GM12865 (cell line): ENCODE results near the gene PCLO.
"Not testable (repeated sequence)": the region's sequence is repeated elsewhere in the genome, so short reads cannot be mapped to it uniquely, and the experiment has no call there.

Experiments
- DNase-seq: peaks from one replicate; pipeline ENCODE4 v3.0.0; 2010; ENCODE audit warnings: low read depth
- H3K4me3 ChIP-seq: 2 replicates; pipeline ENCODE4 v1.5.1; 2011; ENCODE audit warnings: mild to moderate bottlenecking, low read depth, low read length, control low read depth
- CTCF ChIP-seq: IDR thresholded peaks from 2 replicates; pipeline ENCODE4 v1.5.1; 2011; ENCODE audit warnings: low read length, control low read depth, low read depth, inconsistent platforms; ENCODE audit not compliant: insufficient read depth; ENCODE audit errors: missing control alignments

The PCLO gene

GRCh38 chr7:82722946-82723345, 439.7 kb downstream of the PCLO start:
- DNase-seq: no peak
- no peak overlapping the region for H3K4me3 ChIP-seq
- TF ChIP-seq CTCF: no peak

- peak; percentile 68 for DNase-seq
- no peak overlapping the region for H3K4me3 ChIP-seq
- TF ChIP-seq CTCF: no peak
Measured at GRCh38 chr7:82715344-82715743, 447.3 kb downstream of the PCLO start.

GRCh38 chr7:82714883-82715282, 447.8 kb downstream of the PCLO start:
- no peak for DNase-seq
- H3K4me3 ChIP-seq: no peak overlapping the region
- no peak for TF ChIP-seq CTCF

GRCh38 chr7:82713506-82713905, 449.2 kb downstream of the PCLO start:
- H3K4me3 ChIP-seq: no peak overlapping the region
- TF ChIP-seq CTCF: no peak
- DNase-seq: no peak

GRCh38 chr7:82706344-82706743, 456.3 kb downstream of the PCLO start:
- DNase-seq, H3K4me3 ChIP-seq: not testable (repeated sequence)

- DNase-seq: no peak
- H3K4me3 ChIP-seq: no peak overlapping the region
- TF ChIP-seq CTCF: no peak
Measured at GRCh38 chr7:82705517-82706260, 457.0 kb downstream of the PCLO start.

GRCh38 chr7:82704121-82704520, 458.6 kb downstream of the PCLO start:
- no peak for DNase-seq
- TF ChIP-seq CTCF: no peak

More at GRCh38 chr7:82704121-82704520, 458.6 kb downstream of the PCLO start:
- no peak overlapping the region for H3K4me3 ChIP-seq
